ENCODE results near the gene ZSCAN2. TPM values are rescaled to one million over a fixed set of nuclear protein-coding genes. Genes with fewer than 3 reads are reported as not detected.
A peak's percentile ranks its signal among the peaks of the same experiment; 100 is the strongest.

Gene ZSCAN2
- total and polyA plus RNA-seq, 2 of the 8 experiments (the other 6 are each of a cell fraction or from before 2014, with no cell fraction given): 23.6 to 52.4 TPM

DNA sequence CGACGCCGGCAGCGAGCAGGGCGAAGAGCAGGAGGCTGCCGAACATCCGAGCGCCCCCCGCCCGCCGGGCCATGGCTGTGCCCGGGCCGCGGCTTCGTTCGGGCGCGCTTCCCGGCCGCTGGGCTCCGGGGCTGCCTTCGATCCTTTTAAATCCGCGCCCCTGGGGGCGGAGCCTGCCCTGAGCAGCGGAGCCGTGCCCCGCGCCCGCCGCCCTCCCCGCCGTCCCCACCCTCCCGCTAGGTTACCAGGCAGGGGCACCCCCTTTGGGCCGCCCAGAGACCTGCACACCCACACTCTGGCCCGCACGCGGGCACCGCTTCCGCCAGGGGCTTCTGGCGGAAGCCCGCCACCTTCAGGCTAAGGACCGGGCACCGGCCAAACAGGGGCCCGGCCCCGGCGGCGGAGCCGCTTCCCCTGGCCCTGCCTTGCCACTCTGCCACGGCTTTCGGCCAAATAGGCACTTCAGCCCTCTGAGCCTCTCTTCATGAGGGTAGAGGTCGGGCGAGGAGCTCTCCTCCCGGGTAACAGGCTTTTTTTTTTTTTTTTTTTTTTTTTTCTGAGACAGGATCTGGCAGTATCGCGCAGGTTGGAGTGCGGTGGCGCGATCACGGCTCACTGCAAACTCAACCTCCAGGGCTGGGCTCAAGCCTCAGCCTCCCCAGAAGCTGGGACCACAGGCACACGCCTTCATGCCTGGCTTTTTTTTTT lies 57.4 kb downstream of the ZSCAN2 start, which contains the start of gene NMB (continued):
- TF ChIP-seq CHD7 (IDR thresholded peaks at IDR 0.05; ENCODE audit: insufficient replicate concordance, low read length): no peak
- TF ChIP-seq TCF12 (IDR thresholded peaks at IDR 0.05; ENCODE audit: low read depth, low read length): no peak
- TF ChIP-seq, protein P1, sequence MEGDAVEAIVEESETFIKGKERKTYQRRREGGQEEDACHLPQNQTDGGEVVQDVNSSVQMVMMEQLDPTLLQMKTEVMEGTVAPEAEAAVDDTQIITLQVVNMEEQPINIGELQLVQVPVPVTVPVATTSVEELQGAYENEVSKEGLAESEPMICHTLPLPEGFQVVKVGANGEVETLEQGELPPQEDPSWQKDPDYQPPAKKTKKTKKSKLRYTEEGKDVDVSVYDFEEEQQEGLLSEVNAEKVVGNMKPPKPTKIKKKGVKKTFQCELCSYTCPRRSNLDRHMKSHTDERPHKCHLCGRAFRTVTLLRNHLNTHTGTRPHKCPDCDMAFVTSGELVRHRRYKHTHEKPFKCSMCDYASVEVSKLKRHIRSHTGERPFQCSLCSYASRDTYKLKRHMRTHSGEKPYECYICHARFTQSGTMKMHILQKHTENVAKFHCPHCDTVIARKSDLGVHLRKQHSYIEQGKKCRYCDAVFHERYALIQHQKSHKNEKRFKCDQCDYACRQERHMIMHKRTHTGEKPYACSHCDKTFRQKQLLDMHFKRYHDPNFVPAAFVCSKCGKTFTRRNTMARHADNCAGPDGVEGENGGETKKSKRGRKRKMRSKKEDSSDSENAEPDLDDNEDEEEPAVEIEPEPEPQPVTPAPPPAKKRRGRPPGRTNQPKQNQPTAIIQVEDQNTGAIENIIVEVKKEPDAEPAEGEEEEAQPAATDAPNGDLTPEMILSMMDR (IDR thresholded peaks at IDR 0.05; ENCODE audit: control extremely low read depth in 1 of 3, insufficient read depth in 1 of 3, low read depth in 1 of 3, low read length in 3 of 3): peak; percentile 62 to 98 (median 62)
- no peak for TF ChIP-seq RFX5 (IDR thresholded peaks at IDR 0.05; ENCODE audit: borderline replicate concordance, low read depth, low read length)
- TF ChIP-seq, protein P2, sequence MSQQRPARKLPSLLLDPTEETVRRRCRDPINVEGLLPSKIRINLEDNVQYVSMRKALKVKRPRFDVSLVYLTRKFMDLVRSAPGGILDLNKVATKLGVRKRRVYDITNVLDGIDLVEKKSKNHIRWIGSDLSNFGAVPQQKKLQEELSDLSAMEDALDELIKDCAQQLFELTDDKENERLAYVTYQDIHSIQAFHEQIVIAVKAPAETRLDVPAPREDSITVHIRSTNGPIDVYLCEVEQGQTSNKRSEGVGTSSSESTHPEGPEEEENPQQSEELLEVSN (IDR thresholded peaks at IDR 0.05): no peak
- TF ChIP-seq PHF8 (conservative IDR thresholded peaks at IDR 0.05; ENCODE audit: low read depth, low read length): peak; percentile 58; the same call in 1 of the 2 replicates
- peak; percentile 57; the same call in 1 of the 2 replicates for TF ChIP-seq TBP (IDR thresholded peaks at IDR 0.05; ENCODE audit: low read depth, low read length)

Measured in H1 (cell line).